Measurements from ENCODE around the gene CARD11. TPM values are rescaled to one million over a fixed set of nuclear protein-coding genes. Genes with fewer than 3 reads are reported as not detected.

CARD11 gene
- total RNA-seq, 1 experiment from 2014 or later: 0.57 TPM

DNA sequence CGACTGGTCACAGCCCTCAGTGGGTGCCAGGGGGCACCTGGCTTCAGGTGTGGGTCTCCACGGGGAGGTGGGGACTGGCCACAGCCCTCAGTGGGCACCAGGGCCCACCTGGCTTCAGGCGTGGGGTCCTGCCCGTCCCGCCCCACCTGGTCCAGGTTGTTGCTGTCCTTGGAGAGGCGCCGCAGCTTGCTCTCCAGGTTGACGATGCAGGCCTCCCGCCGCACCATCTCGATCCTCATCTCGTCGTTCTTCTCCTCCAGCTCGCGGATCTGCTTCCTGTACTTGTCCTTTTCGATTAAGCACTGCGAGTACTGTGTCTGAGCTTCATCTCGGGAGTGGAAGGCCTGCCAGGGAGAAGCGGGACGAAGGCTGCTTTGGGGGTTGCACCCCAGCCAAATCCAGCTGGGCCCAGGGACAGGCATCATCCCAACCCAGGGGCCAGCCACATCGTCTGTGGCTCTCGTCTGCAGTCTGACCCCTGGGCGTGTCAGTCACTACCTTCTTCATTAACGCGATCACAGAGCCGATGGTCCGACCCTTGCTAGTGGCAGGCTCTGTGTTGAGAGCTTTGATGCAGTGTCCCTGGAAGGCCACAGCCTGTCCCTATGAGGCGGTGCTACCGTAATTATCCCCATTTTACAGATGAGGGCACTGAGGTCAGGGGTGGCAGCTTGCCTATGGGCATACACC is 106.6 kb downstream of the CARD11 start:
- Histone ChIP-seq H3K9me2 (ENCODE audit: insufficient read depth) (no peaks in the 10 kb centered on the region), H3K9ac (ENCODE audit: low read length) (no peak overlapping the region), H3K4me2 (ENCODE audit: low read length) (no peak overlapping the region), H3K4me3 (replicated peaks in 1 of 2; ENCODE audit: low read depth in 1 of 2, low read length in 2 of 2) (no peak overlapping the region), H3K36me3 (ENCODE audit: control insufficient read depth in 1 of 2, insufficient read depth in 2 of 2, low read length in 2 of 2) (no peaks in the 10 kb centered on the region), H3K79me2 (ENCODE audit: insufficient read depth, low read length) (no peaks in the 10 kb centered on the region), H3K4me1 (ENCODE audit: control insufficient read depth in 1 of 2, insufficient read depth in 2 of 2, low read length in 2 of 2) (peaks cover 4 to 13% of the 10 kb centered on the region in 2 experiments; a peak in 3 of 4 replicates), H2AFZ (ENCODE audit: low read depth, low read length, poor library complexity, severe bottlenecking) (no peak overlapping the region), H3K27ac (ENCODE audit: low read depth, low read length) (no peak overlapping the region), H3K9me3 (ENCODE audit: control insufficient read depth in 1 of 2, insufficient read depth in 1 of 2, low read depth in 1 of 2, low read length in 2 of 2) (no peaks in the 10 kb centered on the region), H3K27me3 (ENCODE audit: insufficient read depth, low read length) (peaks cover 20% of the 10 kb centered on the region), H4K20me1 (ENCODE audit: insufficient read depth) (no peaks in the 10 kb centered on the region)
- intact Hi-C loops (cut with micrococcal nuclease): no loop called here
- POLR2A ChIA-PET: no interaction called here
- ATAC-seq (no peak), DNase-seq (ENCODE audit: low read depth, low spot score) (no peak)
- BruUV-seq (replicated peaks): no TSS peak
- TF ChIP-seq ZFX (IDR thresholded peaks at IDR 0.05) (no peak), JUND (IDR thresholded peaks at IDR 0.05) (no peak), SRF (IDR thresholded peaks at IDR 0.05; ENCODE audit: low read depth) (no peak), EZH2phosphoT487 (IDR thresholded peaks at IDR 0.05; ENCODE audit: borderline replicate concordance) (no peak), CBX3 (IDR thresholded peaks at IDR 0.05; ENCODE audit: low read depth) (no peak), ELF1 (IDR thresholded peaks at IDR 0.05; ENCODE audit: borderline replicate concordance, low read depth) (no peak), SIN3A (IDR thresholded peaks at IDR 0.05; ENCODE audit: low read depth) (no peak), POLR2AphosphoS5 (IDR thresholded peaks at IDR 0.05; ENCODE audit: low read depth, low read length) (no peak), EZH2 (IDR thresholded peaks at IDR 0.05) (no peak), TCF7L2 (IDR thresholded peaks at IDR 0.05; ENCODE audit: borderline replicate concordance, extremely low read depth, insufficient read depth, insufficient read length) (no peak), POLR2A (IDR thresholded peaks at IDR 0.05; ENCODE audit: borderline replicate concordance, extremely low read depth, insufficient read depth, insufficient read length) (no peak), YY1 (IDR thresholded peaks at IDR 0.05; ENCODE audit: extremely low read depth, insufficient replicate concordance, low read depth, low read length) (no peak), RAD21 (IDR thresholded peaks at IDR 0.05; ENCODE audit: low read depth) (no peak), CEBPB (IDR thresholded peaks at IDR 0.05; ENCODE audit: low read depth) (no peak)
- TF ChIP-seq, protein P1, sequence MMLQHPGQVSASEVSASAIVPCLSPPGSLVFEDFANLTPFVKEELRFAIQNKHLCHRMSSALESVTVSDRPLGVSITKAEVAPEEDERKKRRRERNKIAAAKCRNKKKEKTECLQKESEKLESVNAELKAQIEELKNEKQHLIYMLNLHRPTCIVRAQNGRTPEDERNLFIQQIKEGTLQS (IDR thresholded peaks at IDR 0.05): no peak
- CTCF ChIA-PET: no interaction called here
- RAD21 ChIA-PET (ENCODE audit: low non-redundant PET in 1 of 2, low total read pairs in 2 of 2, uncharacterized antibody in 2 of 2, unreplicated experiment in 2 of 2): no interaction called here
